OCI-M2 (cell line): ENCODE results near the gene NAV1.
"Not testable (repeated sequence)": the region's sequence is repeated elsewhere in the genome, so short reads cannot be mapped to it uniquely, and the experiment has no call there.

Source experiments
- DNase-seq: peaks from one replicate; lab custom pipeline; 2025; ENCODE audit not compliant: unreplicated experiment; lab: John Stamatoyannopoulos, UW

NAV1 gene, protein sequence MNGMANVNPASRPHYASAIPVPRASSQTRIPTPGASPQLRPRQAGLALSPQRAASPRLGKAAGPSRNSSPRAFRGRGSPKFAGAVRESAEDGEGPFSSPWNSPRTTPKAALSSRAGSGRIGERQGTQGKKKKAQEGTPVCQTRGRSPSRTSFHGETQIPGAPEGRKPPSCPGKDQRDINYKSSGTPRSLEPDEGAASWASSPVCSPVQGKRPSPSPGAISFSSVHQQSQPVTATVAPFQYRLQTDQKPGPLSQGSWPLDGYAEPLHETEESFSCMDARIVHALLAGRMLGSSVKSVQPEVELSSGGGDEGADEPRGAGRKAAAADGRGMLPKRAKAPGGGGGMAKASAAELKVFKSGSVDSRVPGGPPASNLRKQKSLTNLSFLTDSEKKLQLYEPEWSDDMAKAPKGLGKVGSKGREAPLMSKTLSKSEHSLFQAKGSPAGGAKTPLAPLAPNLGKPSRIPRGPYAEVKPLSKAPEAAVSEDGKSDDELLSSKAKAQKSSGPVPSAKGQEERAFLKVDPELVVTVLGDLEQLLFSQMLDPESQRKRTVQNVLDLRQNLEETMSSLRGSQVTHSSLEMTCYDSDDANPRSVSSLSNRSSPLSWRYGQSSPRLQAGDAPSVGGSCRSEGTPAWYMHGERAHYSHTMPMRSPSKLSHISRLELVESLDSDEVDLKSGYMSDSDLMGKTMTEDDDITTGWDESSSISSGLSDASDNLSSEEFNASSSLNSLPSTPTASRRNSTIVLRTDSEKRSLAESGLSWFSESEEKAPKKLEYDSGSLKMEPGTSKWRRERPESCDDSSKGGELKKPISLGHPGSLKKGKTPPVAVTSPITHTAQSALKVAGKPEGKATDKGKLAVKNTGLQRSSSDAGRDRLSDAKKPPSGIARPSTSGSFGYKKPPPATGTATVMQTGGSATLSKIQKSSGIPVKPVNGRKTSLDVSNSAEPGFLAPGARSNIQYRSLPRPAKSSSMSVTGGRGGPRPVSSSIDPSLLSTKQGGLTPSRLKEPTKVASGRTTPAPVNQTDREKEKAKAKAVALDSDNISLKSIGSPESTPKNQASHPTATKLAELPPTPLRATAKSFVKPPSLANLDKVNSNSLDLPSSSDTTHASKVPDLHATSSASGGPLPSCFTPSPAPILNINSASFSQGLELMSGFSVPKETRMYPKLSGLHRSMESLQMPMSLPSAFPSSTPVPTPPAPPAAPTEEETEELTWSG (N-terminal part only)

DNA sequence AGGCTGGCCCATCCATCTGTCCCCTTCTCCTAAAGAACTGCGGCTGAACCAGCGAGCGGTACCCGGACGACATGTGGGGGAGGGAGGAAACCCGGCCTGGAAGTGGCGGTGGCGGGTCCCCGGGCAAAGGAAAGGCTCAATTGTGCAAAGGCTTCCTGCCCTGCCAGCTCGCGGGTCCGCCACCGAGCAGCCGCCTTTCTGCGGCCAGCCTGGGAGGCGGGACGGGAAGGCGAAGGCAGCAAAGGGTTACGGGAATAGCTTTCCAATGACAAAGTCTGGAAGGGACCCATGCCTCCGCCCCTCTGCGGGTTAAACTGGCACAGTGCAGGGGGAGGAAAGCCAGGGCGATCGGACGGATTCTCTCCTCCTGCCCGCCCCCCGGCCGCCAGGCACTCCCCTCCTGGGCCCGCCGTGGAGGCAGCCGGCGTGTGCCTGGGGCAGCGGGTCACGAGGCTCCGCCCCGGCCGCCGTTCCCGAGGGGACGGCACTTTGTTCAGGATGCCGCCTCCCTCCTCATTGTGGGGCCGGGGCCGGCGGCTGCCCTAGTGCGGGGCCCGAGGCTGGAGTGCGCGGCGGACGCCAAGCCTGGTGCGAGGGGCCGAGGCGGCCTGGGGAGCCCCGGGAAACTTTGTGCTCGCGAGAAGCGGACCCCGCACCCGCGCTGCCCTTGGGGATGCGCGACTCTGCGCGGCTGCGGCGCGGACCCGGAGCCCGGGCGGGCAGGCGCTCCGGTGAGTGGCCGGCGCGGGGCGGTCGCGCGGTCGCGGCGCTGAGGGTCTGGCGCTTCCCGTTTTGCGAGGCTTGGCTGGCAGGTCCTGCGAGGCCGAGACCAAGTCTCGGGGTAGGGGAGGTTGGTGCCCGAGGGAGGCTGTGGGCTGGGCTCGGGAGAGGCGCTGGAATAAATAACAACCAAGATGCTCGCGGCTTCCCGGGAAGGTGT lies at the start of gene NAV1:
Gene NAV1, plus strand, starts transcription at position 516 of the 940 bp plus-strand sequence. CDS start 83,758 bp downstream, outside the sequence.
- DNase-seq: no peak

GRCh38 chr1:201489643-201490261 lies 49.2 kb upstream of the NAV1 start:
- no peak for DNase-seq

DNA sequence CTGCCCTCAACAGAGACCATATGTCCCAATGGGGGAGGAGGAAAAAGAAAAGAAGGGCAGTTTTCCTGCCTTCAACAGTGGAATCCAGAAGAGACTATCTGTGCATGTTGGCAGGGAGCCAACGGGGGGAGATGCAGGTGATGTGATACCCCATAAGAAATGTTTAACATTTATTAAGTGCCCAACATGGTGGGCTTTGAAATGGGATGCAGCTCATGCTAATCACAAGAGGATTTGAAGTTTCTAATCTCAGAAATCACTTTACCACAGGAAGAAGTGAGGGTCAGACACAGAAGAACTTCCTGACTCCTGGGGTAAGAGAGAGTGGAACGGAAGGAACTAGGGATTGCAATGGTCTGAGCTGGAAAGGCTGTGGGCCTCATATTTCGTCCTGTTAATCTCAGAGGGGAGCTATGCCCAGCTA lies 48.2 kb upstream of the NAV1 start:
- no peak for DNase-seq

- no peak for DNase-seq
Observed at GRCh38 chr1:201491896-201492511, 46.9 kb upstream of the NAV1 start.

DNA sequence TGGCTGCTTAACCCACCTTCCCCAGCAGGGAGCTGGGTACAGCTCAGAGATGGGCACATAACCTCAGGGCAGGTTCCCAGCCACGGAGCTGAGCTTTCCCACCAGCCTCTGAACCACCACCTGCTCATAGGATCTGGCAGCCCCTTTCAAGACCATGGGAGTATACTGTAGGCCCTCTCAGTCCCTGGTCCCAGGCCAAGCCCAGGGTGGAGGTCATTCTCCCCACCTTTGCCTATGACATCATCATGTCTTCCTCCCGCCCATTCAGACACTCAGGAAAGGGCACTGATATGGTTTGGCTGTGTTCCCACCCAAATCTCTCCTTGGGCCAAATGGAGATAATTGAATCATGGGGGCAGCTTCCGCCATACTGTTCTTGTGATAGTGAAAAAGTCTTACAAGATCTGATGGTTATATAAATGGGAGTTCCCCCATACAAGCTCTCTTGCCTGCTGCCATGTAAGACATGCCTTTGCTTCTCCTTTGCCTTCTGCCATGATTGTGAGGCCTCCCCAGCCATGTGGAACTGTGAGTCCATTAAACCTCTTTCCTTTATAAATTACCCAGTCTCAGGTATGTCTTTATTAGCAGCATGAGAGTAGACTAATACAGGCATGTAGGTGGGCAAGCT lies 45.8 kb upstream of the NAV1 start:
- DNase-seq: not testable (repeated sequence)

- no peak for DNase-seq
Observed at GRCh38 chr1:201493757-201494617, 44.9 kb upstream of the NAV1 start.

GRCh38 chr1:201495551-201496295 lies 43.2 kb upstream of the NAV1 start:
- no peak for DNase-seq

DNA sequence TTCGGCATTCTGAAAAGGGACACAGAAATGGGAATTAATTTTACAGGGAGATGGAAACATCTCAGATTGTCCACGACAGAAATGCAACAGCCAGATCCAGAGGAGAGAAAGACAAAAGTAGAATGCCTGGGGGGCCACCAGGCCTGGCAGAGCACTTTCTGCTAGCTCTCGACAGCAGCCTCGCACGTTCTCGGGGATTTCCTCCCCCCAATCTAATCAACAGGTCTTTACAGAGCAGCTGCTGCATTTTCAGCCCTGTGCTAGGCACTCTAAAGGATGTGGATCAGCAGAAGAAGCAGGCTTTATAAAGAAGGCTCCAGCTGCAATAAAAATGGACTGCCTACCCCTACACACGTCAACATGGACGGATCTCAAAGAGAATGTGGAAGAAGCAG lies 42.6 kb upstream of the NAV1 start:
- no peak for DNase-seq

DNA sequence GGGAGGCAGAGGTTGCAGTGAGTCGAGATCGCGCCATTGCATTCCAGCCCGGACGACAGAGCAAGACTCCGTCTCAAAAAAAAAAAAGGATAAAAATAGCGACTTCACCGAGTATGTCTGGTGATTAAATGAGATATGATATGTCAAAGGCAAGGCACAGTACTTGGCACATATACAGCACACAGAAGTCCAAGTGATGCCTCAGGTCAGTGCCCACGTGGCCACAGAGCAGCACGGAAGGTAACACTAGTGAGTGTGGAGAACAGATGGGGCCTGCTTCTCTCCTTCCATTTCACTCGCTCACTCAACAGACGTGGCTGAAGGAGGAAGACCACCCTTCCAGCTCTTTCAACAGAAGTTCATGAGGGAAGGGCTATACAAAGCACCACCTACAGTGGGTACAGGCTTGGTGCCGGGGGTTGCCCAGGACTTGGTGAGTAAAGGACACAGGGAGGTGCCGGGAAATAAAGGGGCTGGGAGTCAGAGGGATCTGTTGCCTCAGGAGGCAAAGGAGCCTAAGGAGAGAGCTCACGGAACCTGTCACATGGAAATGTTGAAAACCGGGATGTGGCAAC lies 40.9 kb upstream of the NAV1 start:
- no peak for DNase-seq

- no peak for DNase-seq
Observed at GRCh38 chr1:201498621-201499020, 40.3 kb upstream of the NAV1 start.

DNA sequence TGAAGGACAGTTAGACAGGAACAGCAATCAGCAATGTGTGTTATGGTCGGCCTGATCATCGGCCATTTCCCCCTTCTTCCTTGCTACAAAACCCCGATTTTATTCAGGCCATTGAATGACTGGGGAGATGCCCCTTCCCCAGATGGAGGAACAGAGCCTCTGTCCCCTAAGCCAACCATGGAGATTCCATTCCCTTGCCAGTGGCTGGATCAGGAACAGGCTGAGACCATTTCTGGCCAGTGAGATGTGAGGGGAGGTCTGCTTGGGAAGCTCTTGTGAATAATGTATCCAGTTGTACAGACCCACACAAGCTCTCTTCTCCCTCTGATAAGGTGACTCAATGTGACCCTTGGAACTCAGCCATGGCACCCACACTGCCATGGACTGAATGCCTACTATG lies 39.7 kb upstream of the NAV1 start:
- DNase-seq: no peak

DNA sequence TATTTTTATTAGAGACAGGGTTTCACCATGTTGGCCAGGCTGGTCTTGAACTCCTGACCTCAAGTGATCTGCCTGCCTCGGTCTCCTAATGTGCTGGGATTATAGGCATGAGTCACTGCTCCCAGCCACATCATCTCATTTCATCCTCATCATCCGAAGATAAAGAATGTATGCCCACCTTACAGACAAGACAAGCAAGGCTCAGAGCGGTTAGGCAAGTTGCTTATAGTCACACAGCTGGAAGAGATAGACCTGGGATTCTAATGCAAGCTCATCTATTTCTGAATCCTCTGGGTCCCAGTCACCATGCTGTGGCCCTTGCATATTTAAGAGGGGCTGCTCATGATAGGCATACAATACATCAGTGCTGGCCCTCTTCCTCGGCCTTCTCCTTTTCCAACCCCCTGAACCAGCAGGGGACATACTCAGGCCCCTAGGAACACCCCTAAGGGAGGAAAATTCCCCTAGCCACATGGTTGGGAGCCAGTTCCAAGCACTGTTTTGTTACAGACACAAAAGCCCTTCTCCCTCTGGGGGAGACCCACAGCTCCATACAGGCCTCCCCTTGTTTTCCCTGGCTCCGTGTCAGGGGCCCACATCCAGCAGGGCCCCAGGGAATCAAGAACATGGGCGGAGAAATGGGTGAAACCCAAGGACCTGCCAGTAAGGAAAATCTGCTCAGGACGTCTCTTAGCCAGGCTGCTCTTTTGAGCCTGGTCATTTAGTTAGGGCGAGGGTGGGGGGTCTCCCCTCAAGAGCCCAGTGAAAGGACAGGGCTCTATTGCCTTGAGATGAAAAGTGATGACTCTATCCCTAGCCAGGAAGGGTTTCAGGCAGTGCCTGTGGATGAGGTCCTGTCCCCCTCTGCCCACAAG lies 38.9 kb upstream of the NAV1 start:
- no peak for DNase-seq

DNA sequence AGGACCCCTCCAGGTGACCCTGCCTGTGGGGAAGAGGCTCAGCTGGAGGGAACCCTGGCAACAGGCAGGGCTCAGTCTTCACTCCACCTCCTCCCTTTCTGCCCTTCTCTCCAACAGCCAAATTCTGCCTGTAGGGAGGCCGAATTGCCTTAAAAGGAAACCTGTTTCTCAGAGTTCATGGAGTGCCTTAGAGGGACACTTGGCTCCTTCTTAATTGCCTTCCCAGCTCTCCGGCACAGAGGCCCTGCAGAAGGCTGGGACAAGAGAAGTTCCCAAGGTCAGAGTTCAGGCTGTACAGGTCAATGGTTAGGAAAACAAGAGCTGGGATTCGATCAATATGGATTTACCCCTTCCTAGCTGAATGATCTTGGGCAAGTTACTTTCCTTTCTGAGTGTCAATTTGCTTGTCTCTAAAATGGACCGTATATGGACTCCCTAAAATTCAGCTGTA lies 38.2 kb upstream of the NAV1 start:
- DNase-seq: no peak

GRCh38 chr1:201501144-201501543 lies 37.8 kb upstream of the NAV1 start:
- DNase-seq: no peak

DNA sequence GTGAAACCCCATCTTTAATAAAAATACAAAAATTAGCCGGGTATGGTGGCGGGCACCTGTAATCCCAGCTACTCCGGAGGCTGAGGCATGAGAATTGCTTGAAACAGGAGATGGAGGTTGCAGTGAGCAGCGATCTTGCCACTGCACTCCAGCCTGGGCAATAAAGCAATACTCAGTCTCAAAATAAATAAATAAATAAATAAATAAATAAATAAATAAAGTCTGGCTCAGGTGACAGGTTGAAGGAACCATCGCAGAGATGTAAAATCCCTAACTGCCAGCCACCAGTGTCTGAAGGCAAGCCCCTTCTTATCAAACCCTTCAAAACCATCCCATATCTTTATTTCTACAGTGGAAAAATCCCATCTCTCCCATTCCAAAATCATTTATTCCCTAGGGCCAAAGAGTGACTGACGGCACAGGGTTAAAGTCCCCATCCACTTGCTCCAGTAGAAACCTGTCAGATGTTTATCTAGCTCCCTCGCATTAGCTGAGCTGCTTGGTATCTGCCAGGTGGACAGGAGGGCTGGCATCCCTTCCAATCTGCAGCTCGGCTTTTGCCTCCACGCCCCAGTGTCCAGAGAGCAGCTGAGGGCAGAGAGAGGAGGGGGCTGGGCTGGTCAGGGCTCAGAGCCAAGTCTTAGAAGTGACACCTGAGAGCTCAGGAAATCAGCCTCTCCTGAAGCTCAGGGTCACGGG lies 37.0 kb upstream of the NAV1 start:
- no peak for DNase-seq
